A204.1 (cell line): Measurements from ENCODE around the gene KRT34.
"Not testable (repeated sequence)": the region's sequence is repeated elsewhere in the genome, so short reads cannot be mapped to it uniquely, and the experiment has no call there.

ENCODE experiments used
- FAIRE-seq: peaks from 2 replicates; lab custom pipeline; 2012; peaks lifted over from hg19 to GRCh38; lab: Jason Lieb, UNC

The KRT34 gene

DNA sequence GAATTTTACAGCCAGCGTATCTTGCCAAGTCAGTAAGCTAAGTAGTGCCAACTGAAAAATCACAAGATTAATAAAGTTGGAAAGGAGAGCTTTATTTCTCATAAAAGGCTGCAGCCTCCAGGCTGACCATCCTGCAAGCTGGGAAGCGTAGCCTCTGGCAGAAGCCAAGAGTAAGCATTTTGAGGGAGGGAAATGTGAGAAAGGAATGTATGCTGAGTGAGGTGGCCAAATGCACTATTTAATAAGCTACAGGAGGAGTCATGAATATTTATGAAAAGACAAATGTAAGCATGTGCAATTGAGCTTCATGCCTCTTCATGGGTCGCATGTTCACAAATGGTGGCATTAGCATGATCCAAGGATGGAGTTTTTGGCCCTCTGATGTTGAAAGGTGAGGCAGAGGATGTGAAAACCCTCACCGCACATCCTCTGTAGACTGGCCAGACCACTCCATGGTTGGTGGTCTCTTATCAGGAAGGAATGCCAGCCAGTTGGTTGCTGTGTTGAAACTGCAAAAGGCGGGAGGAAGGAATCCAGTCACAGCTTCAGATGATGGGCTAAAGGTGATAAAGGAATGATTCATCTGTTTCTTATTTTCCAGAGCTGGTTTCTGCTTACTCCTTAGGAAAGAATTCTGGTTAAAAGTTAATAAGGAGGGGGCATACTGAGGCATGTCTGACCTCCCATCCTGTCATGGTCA is 21.7 kb downstream of the KRT34 start:
- no peak for FAIRE-seq

DNA sequence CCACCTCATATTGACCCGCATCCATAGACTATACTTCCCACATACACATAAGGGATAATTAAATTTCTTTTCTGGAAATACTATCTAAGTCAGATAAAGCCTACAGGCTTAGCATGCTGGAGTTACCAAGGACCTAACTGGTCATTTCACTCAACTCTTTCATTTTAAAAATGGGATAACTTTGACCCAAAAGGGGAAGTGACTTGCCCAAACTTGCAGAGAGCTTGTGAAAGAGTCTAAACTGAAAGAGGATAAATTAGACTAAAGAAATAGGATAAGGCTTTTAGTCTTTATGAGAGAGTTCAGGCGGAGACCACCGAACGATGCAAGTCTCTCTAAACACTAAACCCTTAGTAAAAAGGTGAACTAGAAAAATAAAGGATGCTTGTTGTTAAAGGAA is 27.6 kb downstream of the KRT34 start:
- FAIRE-seq, result no peak

DNA sequence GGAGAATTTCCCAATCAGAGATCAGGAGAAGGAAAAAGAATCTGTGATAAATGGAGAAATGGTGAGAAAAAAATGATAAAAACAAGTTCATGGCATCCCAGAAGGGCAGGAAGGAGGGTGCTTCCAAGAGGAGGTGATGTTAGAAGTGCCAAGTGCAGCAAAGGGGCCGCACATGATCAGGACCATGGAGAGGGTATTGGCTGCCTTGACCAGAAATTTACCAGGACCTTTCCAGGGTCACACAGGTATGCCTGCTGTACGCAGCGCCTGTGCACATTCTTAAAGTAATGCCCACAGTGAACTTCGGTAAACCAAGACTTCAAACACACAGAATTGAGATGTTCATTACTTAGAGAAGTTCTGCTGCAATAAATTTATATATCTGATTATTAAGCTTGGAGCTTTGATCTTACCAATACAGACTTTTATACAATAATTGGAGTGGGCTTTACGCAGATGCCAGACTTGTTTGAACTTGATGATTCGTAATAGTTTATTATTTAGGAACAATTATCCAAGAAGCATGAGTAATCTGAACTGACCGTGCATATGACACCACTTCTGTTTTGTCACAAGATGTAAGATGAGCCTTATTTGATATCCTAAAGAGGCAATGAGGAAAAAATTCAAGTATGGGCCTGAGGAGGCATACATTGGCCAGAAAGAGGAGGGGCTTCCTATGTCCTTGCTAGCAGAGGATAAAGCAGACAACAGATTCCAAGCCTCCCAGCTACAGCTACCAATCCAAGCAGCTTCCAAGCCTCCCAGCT is 29.3 kb downstream of the KRT34 start:
- FAIRE-seq, result no peak

DNA sequence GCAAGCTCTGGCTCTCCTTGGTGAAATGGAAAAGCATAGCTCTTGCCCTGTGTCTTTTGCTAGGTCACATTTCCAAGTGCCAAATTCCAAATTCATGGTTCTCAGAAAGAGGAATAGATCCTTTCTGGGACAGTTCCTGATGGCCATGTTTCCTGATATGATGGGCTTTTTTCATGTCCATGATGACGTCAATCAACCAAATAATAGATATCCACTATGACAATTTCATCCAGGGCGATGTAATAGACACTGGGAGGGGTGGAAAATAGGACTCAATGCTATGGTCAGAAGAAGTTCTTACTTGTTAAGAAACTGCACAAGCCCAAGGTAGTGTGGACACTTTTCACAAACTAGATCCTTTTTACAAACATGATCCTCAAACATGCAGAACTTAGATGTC is 30.9 kb downstream of the KRT34 start:
- FAIRE-seq, result no peak

DNA sequence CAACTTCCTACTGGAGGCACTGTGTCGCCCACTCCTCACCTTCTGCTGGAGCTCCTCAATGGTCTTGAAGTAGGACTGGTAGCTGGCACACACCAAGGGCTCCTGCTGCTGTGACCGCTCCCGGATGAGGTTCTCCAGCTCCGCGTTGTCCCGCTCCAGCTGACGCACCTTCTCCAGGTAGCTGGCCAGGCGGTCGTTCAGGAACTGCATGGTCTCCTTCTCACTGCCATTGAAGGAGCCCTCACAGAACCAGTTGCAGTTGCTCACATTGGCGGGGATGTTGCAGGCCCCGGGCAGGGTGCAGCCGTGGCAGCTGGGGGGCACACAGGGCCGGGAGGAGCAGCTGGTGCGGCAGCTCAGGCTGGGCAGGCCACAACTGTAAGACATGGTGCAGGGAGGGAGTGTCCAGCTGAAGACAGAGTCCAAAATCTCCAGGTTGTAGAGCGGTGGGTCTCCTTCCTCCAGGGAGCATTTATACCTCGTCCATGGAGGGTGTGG is 31.7 kb downstream of the KRT34 start, which contains the start of gene KRT33A:
KRT33A (minus strand) TSS at position 448 of the 498 bp plus-strand sequence; CDS start at position 387, 61 bp downstream.
- FAIRE-seq, result not testable (repeated sequence)

DNA sequence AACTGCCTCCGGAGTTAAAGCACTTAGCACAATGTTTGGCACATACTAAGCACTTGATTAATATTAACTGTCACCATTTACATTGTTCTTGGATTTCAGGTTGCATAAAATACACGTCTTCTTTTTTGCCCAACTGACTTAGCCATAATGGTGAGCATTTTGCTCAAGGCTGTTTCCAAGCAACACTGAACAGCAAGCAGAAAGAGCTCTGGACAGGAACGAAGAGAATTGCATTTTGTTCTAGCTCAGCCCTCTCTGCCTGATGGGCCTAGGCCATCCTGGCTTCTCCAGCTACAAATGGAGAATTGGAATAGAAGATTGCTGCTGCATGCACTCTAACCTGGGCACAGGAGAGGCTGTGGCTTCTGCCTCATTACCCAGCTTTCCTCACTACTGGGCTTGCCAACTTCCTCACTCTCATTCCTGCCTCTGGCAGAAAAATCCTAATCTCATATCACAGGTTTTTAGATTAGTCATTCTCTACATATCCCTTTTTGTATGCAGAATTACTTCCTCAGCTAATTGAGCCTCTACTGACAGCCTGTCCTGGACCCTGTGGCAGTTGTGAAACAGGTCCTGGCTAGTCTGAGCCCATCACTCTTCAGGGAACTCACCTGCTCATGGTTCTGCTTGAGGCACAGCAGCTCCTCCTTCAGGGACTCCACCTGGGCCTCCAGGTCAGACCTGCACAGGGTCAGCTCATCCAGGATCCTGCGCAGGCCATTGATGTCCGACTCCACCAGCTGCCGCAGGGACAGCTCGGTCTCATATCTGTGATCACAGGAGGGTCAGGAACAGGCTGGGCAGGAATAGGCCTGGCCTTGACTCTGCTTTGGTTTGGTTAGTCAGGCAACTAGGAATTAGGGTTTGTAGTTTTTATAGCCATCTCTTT is 34.0 kb downstream of the KRT34 start:
- FAIRE-seq, result no peak

DNA sequence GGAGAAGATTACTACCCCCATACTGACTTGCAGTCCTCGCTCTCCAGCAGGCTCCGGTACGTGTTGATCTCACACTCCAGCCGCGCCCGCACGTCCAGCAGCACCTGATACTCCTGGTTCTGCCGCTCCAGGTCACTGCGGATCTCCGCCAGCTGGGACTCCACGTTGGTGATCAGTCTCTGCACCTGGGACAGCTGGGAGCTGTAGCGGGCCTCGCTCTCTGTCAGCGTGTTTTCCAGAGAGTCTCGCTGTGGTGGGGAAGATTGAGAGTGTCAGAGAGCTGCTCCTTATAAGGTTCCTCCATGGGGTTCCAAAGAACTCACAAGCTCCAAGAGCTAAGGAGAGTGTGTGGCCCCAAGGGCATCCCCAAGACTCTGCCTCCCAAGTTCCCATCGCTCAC is 35.7 kb downstream of the KRT34 start:
- FAIRE-seq, result not testable (repeated sequence)

DNA sequence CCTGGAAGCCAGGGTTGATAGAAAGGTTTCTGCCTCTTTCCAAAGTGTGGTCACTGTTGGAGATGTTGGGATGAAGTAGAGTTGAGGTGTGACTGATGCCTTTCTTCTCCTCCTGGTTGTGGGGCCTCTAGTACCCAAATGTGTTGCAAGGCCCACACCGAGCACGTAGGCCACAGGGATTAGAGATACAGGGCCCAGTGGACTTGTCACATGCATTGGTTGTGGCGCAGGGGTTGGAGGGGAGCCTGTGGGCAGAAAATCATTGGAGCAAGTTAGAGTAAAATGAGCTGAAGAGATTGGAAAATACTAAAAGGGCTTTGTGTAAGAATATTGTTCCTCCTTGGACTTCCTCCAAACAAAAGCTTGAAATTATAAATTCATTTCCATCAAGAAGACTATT is 36.1 kb downstream of the KRT34 start:
- FAIRE-seq, result no peak

DNA sequence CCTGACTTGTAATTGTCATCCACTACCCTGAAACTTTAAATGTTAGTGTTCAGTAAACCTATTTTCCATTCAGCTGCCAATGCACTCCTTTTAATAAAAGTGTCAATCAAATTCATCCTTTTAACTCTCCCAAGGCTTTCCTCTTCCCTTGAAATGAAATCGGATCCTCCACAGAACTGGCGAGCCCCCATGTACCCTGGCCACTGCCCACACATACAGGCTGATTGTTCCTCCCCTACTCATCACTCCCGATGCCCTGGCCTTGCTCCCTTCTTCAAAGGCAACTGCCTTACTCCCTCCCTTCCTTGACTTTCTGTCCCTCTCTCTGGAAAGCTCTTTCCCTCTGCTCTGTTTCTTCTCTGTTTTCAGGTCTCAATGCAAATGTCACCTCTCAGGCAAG is 39.1 kb downstream of the KRT34 start:
- FAIRE-seq, result no peak

DNA sequence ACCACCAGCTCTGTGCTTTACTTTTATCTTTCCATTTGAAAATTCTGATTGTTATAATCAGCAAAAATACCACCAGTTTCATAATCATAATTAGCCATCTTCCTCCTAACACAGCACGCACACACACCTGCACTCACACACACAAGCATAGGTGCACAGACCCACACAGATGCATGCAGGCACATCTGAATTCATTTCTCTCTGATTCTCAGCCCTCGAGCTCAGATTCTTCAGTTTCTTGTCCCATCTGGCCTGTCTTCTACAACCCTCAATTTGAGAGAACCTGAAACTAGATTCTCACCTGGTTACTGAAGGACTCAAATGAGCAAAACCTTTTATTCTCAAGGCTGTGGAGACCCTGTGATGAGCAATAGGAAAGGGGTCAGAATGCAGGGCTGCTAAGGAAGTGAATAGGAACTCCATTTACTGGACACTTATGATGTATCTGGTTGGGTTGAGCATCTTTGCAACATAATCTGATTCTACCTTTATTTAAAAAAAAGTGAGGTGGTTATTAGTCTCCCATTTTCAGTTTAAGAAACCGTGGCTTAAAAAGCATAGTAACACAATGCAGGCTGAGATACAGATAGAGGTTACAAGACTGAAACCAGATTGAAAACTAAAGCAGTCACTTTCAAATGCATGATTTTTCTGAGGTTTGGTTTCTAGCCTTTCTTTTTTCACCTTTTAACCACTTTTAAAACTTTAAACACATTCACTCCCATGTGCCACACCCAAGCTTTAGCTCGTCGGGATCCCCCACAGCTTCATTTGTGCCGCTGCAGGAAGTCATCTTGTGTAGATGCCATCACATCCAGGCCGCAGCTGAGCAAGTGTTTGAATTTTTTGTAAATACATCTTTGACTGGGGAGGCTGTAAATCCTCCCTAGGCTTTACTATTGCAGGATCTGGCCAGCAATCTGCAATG is 40.9 kb downstream of the KRT34 start:
- FAIRE-seq, result no peak

DNA sequence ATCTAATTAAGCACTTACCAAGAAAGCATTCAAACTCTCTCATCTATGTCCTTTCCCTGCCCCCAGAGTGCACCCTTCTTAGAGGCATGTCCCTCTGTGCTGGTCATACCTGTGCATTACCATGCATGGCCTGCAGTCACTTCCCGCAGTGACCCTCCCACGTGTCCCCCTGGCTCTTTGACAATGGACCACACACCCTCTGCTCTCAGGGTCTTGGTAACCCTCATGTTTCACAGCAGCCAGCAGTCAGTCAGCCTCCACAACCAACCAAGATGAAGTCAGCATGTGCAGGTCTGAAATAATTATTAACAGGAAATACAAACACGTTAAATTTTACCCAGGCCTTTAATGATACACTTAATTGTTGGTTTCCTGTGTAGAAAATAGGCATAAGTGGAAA is 41.6 kb downstream of the KRT34 start:
- no peak for FAIRE-seq

DNA sequence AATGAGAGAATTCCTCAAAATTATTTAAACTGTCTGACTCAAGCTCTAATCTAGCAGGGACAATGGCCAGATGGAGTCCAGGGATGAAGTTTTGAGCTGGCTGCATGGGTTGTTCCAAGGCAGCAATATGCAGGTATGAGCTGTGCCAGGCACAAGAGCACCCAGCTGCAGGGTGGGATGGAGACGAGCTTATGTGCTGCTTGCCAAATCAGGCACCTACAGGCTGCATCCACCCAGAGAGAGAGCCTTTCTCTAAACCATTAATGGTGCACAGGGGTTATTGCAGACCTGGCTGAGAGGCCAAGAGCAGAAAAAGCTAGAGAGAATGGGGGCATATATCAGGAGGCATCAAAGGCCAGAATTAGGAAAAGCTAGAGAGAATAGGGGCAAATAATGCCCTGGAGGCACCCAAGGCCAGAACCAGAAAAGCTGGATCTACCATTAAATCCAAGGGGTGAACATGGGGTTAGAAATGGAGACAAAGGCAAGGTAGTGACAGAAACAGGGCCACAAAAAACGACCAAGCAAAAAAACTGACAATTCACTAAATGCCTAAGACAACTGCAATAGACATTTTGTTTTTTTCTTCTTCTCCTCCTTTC is 42.4 kb downstream of the KRT34 start:
- no peak for FAIRE-seq

DNA sequence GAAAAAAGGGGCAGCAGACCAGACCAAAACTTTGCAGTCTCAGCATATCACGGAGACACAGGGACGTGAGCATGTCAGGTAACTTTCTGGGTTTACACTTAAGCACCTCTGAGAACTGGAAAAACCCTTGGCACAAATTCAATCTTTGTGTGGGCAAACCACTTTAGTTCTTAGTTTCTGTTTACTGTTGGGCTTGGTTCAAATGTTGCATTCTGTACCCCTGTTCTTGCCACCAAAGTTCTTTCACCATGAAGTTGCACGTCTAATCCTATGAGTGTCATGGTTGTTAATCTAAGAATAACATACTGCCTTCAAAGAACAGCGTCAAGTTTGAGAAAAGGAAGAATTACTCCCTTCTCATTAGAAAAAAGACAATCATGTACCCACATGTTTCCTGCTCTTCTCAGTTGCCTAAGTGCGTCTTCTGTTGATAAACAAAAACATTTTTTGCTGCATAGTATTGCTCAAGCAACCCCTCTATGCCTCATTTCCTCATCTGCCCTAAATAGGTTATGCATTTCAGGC is 43.1 kb downstream of the KRT34 start:
- FAIRE-seq, result no peak

DNA sequence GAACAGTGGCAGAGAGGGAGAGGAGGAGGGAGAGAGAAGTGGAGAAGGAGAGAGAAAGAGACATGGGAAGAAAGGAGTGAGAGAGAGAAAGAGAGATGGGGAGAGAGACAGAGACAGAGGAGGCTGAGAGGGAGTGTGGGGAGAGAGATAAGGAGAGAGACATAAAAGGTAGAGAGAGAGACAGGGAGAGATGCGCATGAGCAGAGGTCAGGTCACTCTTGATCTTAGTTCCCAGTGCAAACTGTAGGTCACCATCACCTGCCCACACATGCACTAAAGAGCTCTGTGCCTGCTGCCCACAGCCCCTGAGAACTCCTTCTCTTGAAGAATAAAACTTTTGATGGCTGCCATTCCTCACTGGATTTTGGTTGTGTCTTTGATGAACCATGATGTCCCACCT is 46.4 kb downstream of the KRT34 start:
- no peak for FAIRE-seq

DNA sequence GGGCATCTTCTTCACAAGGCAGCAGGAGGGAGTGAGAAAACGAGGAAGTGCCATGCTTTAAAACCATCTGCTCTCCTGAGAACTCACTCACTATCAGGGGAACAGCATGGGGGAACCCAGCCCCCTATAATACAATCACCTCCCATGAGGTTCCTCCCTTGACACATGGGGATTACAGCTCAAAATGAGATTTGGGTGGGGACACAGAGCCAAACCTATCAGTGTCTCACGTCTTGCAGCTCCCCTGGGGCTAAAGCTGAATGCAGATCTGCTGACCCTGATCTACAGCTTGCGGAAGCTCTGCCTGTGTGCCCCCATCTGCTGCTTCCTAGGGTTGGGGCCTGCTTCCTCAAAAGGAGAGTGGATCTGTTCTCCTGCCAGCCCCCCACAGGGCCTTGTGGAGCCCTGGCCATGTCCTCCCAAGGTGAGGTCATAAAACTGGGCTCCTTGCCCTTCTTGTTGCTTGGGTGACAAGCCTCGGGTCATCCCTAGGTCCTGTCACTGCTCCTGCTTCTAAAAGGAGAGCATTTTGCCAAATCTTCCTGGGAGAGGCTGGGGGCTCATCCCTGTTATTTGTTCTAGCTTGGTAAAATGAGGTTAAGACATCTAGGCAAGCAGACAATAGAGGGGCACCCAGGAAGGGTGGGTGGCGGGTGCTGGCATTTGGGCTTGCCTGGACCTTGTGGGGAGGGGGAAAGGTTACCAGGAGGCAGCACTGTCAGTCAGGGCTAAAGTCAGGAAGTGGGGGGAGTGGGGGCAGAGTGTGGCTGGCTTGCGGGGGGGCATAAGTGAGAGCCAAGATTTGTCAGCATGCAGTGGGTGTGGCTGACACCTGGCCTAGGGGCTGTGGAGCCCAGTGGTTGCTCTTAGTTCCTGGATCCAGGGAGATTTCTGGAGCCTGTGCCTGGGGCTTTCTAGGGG is 47.5 kb downstream of the KRT34 start:
- FAIRE-seq, result no peak

DNA sequence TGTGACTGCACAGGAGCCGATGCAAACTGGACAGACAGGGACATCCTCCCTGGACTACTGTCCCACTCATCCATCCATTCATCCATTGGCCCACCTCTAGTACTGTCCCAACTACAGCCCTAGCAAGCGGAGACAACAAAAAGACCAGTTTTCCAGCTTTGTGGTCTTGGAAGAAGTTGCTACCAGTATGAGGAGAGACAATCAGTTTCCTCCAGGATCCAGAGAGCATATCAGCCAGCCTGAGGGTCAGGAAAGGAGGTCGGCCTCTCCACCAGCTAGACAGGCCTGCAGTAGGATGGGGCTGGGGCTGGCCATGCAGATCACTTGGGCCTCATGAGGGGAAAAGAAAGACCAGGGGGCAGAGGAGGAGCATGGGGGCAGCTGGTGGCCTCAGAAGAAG is 48.3 kb downstream of the KRT34 start:
- no peak for FAIRE-seq

DNA sequence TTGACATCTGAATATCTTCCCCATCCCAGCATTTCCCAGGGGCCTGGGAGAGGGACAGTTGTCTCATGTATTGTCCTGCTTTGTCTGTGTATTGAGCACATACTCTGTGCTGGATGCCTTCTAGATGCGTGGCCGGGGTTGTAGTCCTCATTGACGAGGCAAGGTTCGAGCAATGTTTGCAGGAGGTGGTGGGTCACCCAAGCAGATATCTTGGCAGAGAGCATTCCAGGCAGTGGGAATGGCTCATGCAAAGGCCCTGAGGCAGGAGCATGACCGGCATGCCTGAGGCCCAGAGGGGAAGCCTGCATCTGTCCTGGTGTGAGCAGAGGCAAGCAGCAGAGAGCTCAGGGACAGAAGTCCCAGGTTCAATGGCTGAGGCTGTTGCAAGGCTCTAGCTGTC is 49.0 kb downstream of the KRT34 start:
- no peak for FAIRE-seq

DNA sequence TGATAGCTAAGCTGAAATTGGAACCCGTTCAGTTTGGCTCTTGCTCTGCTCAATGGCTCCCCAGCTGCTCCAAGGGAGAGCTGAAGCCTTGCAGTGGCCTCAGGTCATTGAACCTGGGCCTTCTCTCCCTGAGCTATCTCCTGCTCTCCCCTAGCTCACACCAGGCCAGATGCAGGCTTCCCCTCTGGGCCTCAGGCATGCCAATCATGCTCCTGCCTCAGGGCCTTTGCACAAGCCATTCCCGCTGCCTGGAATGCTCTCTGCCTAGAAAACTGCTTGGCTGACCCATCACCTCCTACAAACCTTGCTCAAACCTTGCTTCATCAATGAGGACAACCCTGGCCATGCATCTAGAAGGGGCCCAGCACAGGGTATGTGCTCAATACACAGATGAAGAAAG is 49.9 kb downstream of the KRT34 start:
- FAIRE-seq, result no peak

DNA sequence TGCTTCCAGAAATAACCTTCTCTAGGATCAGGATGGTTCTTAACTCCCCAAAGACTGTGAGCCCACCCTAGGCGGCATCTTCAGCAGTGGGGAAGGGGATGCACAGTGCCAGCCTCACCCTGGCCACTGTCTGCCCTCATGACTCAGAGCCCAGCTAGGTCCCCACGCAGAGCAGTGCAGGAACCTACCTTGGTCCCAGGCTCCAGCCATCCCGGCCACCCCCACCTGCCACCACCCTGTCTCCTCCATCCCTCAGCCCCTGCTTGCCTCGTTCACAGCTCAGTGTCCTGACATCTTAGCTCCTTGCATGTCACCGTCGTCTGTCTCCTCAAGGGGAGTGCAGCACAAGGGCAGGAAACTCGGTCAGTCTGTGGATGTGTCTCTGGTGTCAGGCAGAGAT is 50.5 kb downstream of the KRT34 start:
- no peak for FAIRE-seq
